Activated CD4-positive, alpha-beta T cell treated with anti-CD3 and anti-CD28 coated beads for 24 hours (primary cell): Measurements from ENCODE around the gene LILRB3.
"Not testable (repeated sequence)": the region's sequence is repeated elsewhere in the genome, so short reads cannot be mapped to it uniquely, and the experiment has no call there.

Source experiments
- DNase-seq, 2 donors: peaks; one replicate each; pipeline ENCODE4 v3.0.0-alpha.2; 2020; ENCODE audit warnings: low read depth in 2 of 2

LILRB3 gene

GRCh38 chr19:54242646-54243045 lies 19.8 kb upstream of the LILRB3 start, which contains the start of gene LILRA6:
TSS of gene LILRA6 (minus strand) at chr19:54242790.
- DNase-seq = not testable (repeated sequence)

GRCh38 chr19:54242234-54242633 lies 19.4 kb upstream of the LILRB3 start:
- DNase-seq = not testable (repeated sequence)

- not testable (repeated sequence) for DNase-seq
Measured at GRCh38 chr19:54240372-54241336, 17.8 kb upstream of the LILRB3 start.

- DNase-seq = not testable (repeated sequence)
Measured at GRCh38 chr19:54239491-54240371, 16.9 kb upstream of the LILRB3 start.

GRCh38 chr19:54233941-54234340 lies 11.1 kb upstream of the LILRB3 start:
- DNase-seq = no peak

GRCh38 chr19:54231077-54231931 lies 8.5 kb upstream of the LILRB3 start:
- peak; percentile 80 to 85 for DNase-seq

- no peak for DNase-seq
Measured at GRCh38 chr19:54230031-54230430, 7.2 kb upstream of the LILRB3 start.

GRCh38 chr19:54229146-54229545 lies 6.3 kb upstream of the LILRB3 start:
- no peak for DNase-seq

- not testable (repeated sequence) for DNase-seq
Measured at GRCh38 chr19:54224619-54225018, 1.8 kb upstream of the LILRB3 start.

GRCh38 chr19:54223937-54224281 lies 1.1 kb upstream of the LILRB3 start:
- DNase-seq = not testable (repeated sequence)

GRCh38 chr19:54223277-54223936 lies 600 bp upstream of the LILRB3 start:
- not testable (repeated sequence) for DNase-seq

- DNase-seq = not testable (repeated sequence)
Measured at GRCh38 chr19:54221947-54222346, 860 bp downstream of the LILRB3 start.

GRCh38 chr19:54219702-54220101 lies 3.1 kb downstream of the LILRB3 start:
- not testable (repeated sequence) for DNase-seq

- DNase-seq = no peak
Measured at GRCh38 chr19:54218960-54219661, 3.7 kb downstream of the LILRB3 start.

- DNase-seq = no peak
Measured at GRCh38 chr19:54218259-54218658, 4.5 kb downstream of the LILRB3 start.

GRCh38 chr19:54217517-54218247 lies 5.1 kb downstream of the LILRB3 start:
- DNase-seq = not testable (repeated sequence)

GRCh38 chr19:54216869-54217268 lies 5.9 kb downstream of the LILRB3 start:
- DNase-seq = no peak

GRCh38 chr19:54214734-54215133 lies 8.1 kb downstream of the LILRB3 start:
- not testable (repeated sequence) for DNase-seq

- DNase-seq = not testable (repeated sequence)
Measured at GRCh38 chr19:54214217-54214616, 8.6 kb downstream of the LILRB3 start.
